ENCODE data around the gene TGFBR3L. TPM values are rescaled to one million over a fixed set of nuclear protein-coding genes. Genes with fewer than 3 reads are reported as not detected.

The TGFBR3L gene
- polyA plus RNA-seq, 3 donors, result not detected

DNA sequence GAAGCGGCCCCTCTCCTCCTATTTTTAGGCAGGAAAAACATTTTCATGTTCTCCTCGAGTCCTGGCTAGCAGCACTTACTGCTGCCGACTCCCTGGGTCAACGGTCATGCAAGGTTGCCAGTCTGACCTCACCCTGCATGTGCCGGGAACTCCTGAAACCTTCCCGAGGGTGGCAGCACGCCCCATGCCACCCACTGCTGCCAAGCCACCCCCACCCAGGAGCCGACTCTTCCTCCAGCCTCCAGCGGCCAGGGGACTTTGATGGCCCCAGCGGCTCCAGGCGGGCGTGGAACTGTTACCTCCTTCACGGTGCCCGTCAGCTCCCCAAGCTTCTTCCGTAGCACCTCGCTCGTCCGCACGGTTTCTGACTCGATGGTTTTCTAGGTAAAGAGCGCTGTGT lies 20.1 kb downstream of the TGFBR3L start:
- no peak for DNase-seq
- Mint-ChIP-seq H3K27me3 (ENCODE audit: low read depth in 3 of 3) (no peaks in the 10 kb centered on the region), H3K36me3 (peaks cover 65 to 93% of the 10 kb centered on the region in 2 donors), H3K27ac (peak overlapping the region in 1 of 7 donors; percentile 19), H3K4me3 (no peak overlapping the region), H3K4me1 (no peaks in the 10 kb centered on the region), H3K9me3 (peaks cover 0 to 3% (median 0%) of the 10 kb centered on the region in 7 donors)
- H3K9me3 ChIP-seq (replicated peaks in 1 of 2; ENCODE audit: control insufficient read depth in 1 of 2, insufficient read depth in 1 of 2, low read length in 2 of 2), result no peaks in the 10 kb centered on the region
- intact Hi-C loops (cut with micrococcal nuclease), result no loop called here
- no peak overlapping the region for H3K9ac ChIP-seq (ENCODE audit: insufficient read depth, low read length, poor library complexity, severe bottlenecking)
- H3K27ac ChIP-seq (ENCODE audit: low read depth in 1 of 2, low read length in 2 of 2), result no peak overlapping the region
- H3K27me3 ChIP-seq (ENCODE audit: control insufficient read depth in 2 of 2, insufficient read depth in 2 of 2, low read length in 2 of 2), result no peaks in the 10 kb centered on the region
- TF ChIP-seq, protein P1, sequence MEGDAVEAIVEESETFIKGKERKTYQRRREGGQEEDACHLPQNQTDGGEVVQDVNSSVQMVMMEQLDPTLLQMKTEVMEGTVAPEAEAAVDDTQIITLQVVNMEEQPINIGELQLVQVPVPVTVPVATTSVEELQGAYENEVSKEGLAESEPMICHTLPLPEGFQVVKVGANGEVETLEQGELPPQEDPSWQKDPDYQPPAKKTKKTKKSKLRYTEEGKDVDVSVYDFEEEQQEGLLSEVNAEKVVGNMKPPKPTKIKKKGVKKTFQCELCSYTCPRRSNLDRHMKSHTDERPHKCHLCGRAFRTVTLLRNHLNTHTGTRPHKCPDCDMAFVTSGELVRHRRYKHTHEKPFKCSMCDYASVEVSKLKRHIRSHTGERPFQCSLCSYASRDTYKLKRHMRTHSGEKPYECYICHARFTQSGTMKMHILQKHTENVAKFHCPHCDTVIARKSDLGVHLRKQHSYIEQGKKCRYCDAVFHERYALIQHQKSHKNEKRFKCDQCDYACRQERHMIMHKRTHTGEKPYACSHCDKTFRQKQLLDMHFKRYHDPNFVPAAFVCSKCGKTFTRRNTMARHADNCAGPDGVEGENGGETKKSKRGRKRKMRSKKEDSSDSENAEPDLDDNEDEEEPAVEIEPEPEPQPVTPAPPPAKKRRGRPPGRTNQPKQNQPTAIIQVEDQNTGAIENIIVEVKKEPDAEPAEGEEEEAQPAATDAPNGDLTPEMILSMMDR (IDR thresholded peaks at IDR 0.05), result no peak
- no peak overlapping the region for H3K4me3 ChIP-seq (replicated peaks in 1 of 3; ENCODE audit: low read depth in 2 of 3, low read length in 3 of 3)
- WGBS (ENCODE audit: insufficient coverage), result 94% methylated on average over 21 of the region's 21 CpGs
- H3K4me2 ChIP-seq (replicated peaks; ENCODE audit: extremely low read depth, low read length, poor library complexity, severe bottlenecking), result no peak overlapping the region
- H3K79me2 ChIP-seq (ENCODE audit: insufficient read depth, low read length), result no peaks in the 10 kb centered on the region
- no peaks in the 10 kb centered on the region for H3K4me1 ChIP-seq (ENCODE audit: control insufficient read depth in 1 of 2, insufficient read depth in 2 of 2, low read length in 2 of 2)
- no peaks in the 10 kb centered on the region for H4K20me1 ChIP-seq (ENCODE audit: insufficient read depth, low read length)
- no peak overlapping the region for H2AFZ ChIP-seq (ENCODE audit: insufficient read depth, low read depth, low read length, poor library complexity, severe bottlenecking)
- H3K36me3 ChIP-seq (replicated peaks in 1 of 2; ENCODE audit: control insufficient read depth in 1 of 2, insufficient read depth in 2 of 2, low read length in 2 of 2), result peaks cover 78 to 86% of the 10 kb centered on the region in 2 donors

DNA sequence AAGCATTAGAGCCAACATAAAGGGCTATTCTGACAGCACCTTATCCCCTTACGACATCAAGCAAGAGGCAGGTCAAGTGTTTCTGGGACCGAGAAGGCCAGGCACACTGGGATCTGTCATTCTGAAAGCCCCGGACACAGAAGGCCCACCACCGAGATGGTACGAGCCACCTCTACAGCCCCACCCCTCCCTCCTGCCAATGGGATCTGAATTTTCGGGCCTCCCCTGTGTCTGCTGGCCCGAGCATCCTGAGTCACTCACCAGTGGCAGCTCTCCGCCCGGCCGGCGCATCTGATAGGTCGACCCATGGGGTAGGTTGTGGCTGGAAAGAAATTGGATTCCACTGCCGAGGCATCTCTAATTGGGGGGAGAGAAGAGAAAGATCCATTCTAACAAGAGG lies 26.2 kb downstream of the TGFBR3L start:
- Histone ChIP-seq H3K36me3 (replicated peaks in 1 of 2; ENCODE audit: control insufficient read depth in 1 of 2, insufficient read depth in 2 of 2, low read length in 2 of 2) (peaks cover 39 to 42% of the 10 kb centered on the region in 2 donors), H3K4me2 (replicated peaks; ENCODE audit: extremely low read depth, low read length, poor library complexity, severe bottlenecking) (no peak overlapping the region), H3K4me1 (ENCODE audit: control insufficient read depth in 1 of 2, insufficient read depth in 2 of 2, low read length in 2 of 2) (peaks cover 8 to 21% of the 10 kb centered on the region in 2 donors), H3K9me3 (replicated peaks in 1 of 2; ENCODE audit: control insufficient read depth in 1 of 2, insufficient read depth in 1 of 2, low read length in 2 of 2) (no peaks in the 10 kb centered on the region), H4K20me1 (ENCODE audit: insufficient read depth, low read length) (no peaks in the 10 kb centered on the region), H2AFZ (ENCODE audit: insufficient read depth, low read depth, low read length, poor library complexity, severe bottlenecking) (no peak overlapping the region), H3K4me3 (replicated peaks in 1 of 3; ENCODE audit: low read depth in 2 of 3, low read length in 3 of 3) (no peak overlapping the region), H3K9ac (ENCODE audit: insufficient read depth, low read length, poor library complexity, severe bottlenecking) (no peak overlapping the region), H3K27me3 (ENCODE audit: control insufficient read depth in 2 of 2, insufficient read depth in 2 of 2, low read length in 2 of 2) (no peaks in the 10 kb centered on the region), H3K79me2 (ENCODE audit: insufficient read depth, low read length) (peaks cover 23% of the 10 kb centered on the region), H3K27ac (ENCODE audit: low read depth in 1 of 2, low read length in 2 of 2) (no peak overlapping the region)
- TF ChIP-seq, protein P1 (IDR thresholded peaks at IDR 0.05), result no peak
- peaks cover 18% of the 10 kb centered on the region for H3K4me1 Mint-ChIP-seq
- peaks cover 0 to 2% (median 0%) of the 10 kb centered on the region in 3 donors for H3K27me3 Mint-ChIP-seq (ENCODE audit: low read depth in 3 of 3)
- H3K9me3 Mint-ChIP-seq, result peaks cover 0 to 3% (median 0%) of the 10 kb centered on the region in 7 donors
- H3K27ac Mint-ChIP-seq, result no peak overlapping the region
- peaks cover 35 to 49% of the 10 kb centered on the region in 2 donors for H3K36me3 Mint-ChIP-seq
- DNase-seq, result no peak
- 96% methylated on average over 3 of the region's 13 CpGs for WGBS (ENCODE audit: insufficient coverage)
- intact Hi-C loops (cut with micrococcal nuclease), result loop anchor here (10.0 kb wide), 1 partner anchor 314 kb away; no protein-coding TSS in a partner anchor
- H3K4me3 Mint-ChIP-seq, result no peak overlapping the region
